NCI-H774 (cell line): ENCODE data around the gene SEMA6D.

Experiments used
- DNase-seq: peaks from one replicate; lab custom pipeline; 2025; lab: John Stamatoyannopoulos, UW

SEMA6D gene

GRCh38 chr15:47743385-47743784, 26.1 kb downstream of the SEMA6D start:
- DNase-seq = no peak

- DNase-seq = no peak
Observed at GRCh38 chr15:47743886-47744285, 26.6 kb downstream of the SEMA6D start.

GRCh38 chr15:47744496-47744895, 27.2 kb downstream of the SEMA6D start:
- no peak for DNase-seq

- DNase-seq = no peak
Observed at GRCh38 chr15:47744973-47745372, 27.7 kb downstream of the SEMA6D start.

- DNase-seq = no peak
Observed at GRCh38 chr15:47746516-47746915, 29.2 kb downstream of the SEMA6D start.

- no peak for DNase-seq
Observed at GRCh38 chr15:47750030-47750739, 32.9 kb downstream of the SEMA6D start.

- no peak for DNase-seq
Observed at GRCh38 chr15:47750740-47751262, 33.5 kb downstream of the SEMA6D start.

- DNase-seq = no peak
Observed at GRCh38 chr15:47753591-47753990, 36.3 kb downstream of the SEMA6D start.

- DNase-seq = no peak
Observed at GRCh38 chr15:47754312-47754711, 37.0 kb downstream of the SEMA6D start.

- no peak for DNase-seq
Observed at GRCh38 chr15:47755941-47756340, 38.6 kb downstream of the SEMA6D start.

GRCh38 chr15:47756872-47757271, 39.6 kb downstream of the SEMA6D start:
- no peak for DNase-seq

- DNase-seq = no peak
Observed at GRCh38 chr15:47757331-47757730, 40.0 kb downstream of the SEMA6D start.

GRCh38 chr15:47762621-47763020, 45.3 kb downstream of the SEMA6D start:
- no peak for DNase-seq

- no peak for DNase-seq
Observed at GRCh38 chr15:47764666-47765065, 47.4 kb downstream of the SEMA6D start.

GRCh38 chr15:47766406-47766805, 49.1 kb downstream of the SEMA6D start:
- no peak for DNase-seq

- no peak for DNase-seq
Observed at GRCh38 chr15:47767035-47767434, 49.7 kb downstream of the SEMA6D start.

GRCh38 chr15:47768735-47769134, 51.4 kb downstream of the SEMA6D start:
- DNase-seq = no peak

- no peak for DNase-seq
Observed at GRCh38 chr15:47769166-47769565, 51.9 kb downstream of the SEMA6D start.

- no peak for DNase-seq
Observed at GRCh38 chr15:47773143-47773542, 55.8 kb downstream of the SEMA6D start.

- no peak for DNase-seq
Observed at GRCh38 chr15:47778263-47778770, 61.0 kb downstream of the SEMA6D start.

GRCh38 chr15:47780971-47781370, 63.7 kb downstream of the SEMA6D start:
- DNase-seq = no peak

- no peak for DNase-seq
Observed at GRCh38 chr15:47781527-47781926, 64.2 kb downstream of the SEMA6D start.

- no peak for DNase-seq
Observed at GRCh38 chr15:47784820-47785219, 67.5 kb downstream of the SEMA6D start.

- no peak for DNase-seq
Observed at GRCh38 chr15:47786371-47786770, 69.1 kb downstream of the SEMA6D start.
